ENCODE measurements around the gene RCC2.

DNA sequence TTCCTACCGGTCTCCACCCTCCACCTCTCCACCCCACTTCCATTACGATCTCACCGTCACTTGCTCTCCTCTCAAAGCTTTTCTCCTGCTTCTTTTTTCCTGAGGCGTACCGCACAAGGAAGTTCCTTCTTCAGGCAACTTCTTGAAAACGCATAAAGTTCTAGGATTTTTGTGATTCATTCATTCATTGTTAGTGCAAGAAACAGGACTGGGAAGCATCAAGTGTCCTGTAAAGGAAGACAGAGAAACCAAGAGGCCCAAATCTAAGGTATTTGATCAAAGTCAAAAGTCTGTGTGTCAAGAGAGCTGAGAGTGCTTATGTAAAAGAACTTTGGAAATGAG lies 1.3 kb upstream of the RCC2 start:
- TF ChIP-seq, protein P1, sequence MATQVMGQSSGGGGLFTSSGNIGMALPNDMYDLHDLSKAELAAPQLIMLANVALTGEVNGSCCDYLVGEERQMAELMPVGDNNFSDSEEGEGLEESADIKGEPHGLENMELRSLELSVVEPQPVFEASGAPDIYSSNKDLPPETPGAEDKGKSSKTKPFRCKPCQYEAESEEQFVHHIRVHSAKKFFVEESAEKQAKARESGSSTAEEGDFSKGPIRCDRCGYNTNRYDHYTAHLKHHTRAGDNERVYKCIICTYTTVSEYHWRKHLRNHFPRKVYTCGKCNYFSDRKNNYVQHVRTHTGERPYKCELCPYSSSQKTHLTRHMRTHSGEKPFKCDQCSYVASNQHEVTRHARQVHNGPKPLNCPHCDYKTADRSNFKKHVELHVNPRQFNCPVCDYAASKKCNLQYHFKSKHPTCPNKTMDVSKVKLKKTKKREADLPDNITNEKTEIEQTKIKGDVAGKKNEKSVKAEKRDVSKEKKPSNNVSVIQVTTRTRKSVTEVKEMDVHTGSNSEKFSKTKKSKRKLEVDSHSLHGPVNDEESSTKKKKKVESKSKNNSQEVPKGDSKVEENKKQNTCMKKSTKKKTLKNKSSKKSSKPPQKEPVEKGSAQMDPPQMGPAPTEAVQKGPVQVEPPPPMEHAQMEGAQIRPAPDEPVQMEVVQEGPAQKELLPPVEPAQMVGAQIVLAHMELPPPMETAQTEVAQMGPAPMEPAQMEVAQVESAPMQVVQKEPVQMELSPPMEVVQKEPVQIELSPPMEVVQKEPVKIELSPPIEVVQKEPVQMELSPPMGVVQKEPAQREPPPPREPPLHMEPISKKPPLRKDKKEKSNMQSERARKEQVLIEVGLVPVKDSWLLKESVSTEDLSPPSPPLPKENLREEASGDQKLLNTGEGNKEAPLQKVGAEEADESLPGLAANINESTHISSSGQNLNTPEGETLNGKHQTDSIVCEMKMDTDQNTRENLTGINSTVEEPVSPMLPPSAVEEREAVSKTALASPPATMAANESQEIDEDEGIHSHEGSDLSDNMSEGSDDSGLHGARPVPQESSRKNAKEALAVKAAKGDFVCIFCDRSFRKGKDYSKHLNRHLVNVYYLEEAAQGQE (IDR thresholded peaks at IDR 0.05; ENCODE audit: insufficient read depth in 1 of 2, low read depth in 2 of 2, low read length in 1 of 2) = no peak
- TF ChIP-seq, protein P2, sequence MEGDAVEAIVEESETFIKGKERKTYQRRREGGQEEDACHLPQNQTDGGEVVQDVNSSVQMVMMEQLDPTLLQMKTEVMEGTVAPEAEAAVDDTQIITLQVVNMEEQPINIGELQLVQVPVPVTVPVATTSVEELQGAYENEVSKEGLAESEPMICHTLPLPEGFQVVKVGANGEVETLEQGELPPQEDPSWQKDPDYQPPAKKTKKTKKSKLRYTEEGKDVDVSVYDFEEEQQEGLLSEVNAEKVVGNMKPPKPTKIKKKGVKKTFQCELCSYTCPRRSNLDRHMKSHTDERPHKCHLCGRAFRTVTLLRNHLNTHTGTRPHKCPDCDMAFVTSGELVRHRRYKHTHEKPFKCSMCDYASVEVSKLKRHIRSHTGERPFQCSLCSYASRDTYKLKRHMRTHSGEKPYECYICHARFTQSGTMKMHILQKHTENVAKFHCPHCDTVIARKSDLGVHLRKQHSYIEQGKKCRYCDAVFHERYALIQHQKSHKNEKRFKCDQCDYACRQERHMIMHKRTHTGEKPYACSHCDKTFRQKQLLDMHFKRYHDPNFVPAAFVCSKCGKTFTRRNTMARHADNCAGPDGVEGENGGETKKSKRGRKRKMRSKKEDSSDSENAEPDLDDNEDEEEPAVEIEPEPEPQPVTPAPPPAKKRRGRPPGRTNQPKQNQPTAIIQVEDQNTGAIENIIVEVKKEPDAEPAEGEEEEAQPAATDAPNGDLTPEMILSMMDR (IDR thresholded peaks at IDR 0.05) = no peak
- no peak for TF ChIP-seq TCF7L2 (IDR thresholded peaks at IDR 0.05; ENCODE audit: low read depth, low read length)
